ENCODE measurements around the gene ZC3H12A. TPM values are rescaled to one million over a fixed set of nuclear protein-coding genes. Genes with fewer than 3 reads are reported as not detected.

The ZC3H12A gene
- total and polyA plus RNA-seq, 2 of the 4 experiments (the other 2 are of a cell fraction) = 3.8 to 14.2 TPM

- H3K79me1 ChIP-seq (ENCODE audit: low read depth in 1 of 2, low read length in 2 of 2) = peaks cover 3 to 14% of the 10 kb centered on the region in 2 experiments; a peak in 1 of 4 replicates
These were observed 6.3 kb upstream of the ZC3H12A start for GRCh38 chr1:37468037-37468436.

More at GRCh38 chr1:37468037-37468436, 6.3 kb upstream of the ZC3H12A start:
- H4K91ac ChIP-seq (ENCODE audit: insufficient read depth, low read depth, low read length) = no peak overlapping the region
- ChIA-PET POLR2A (ENCODE audit: unreplicated experiment) (no interaction called here), CTCF (no interaction called here)
- H3K9me1 ChIP-seq (ENCODE audit: insufficient read depth, low read length) = peaks cover 14% of the 10 kb centered on the region; the same call in 1 of the 2 replicates
- no peak overlapping the region for H2BK120ac ChIP-seq (ENCODE audit: low read depth, low read length)
- H4K20me1 ChIP-seq (ENCODE audit: insufficient read depth, low read length) = no peaks in the 10 kb centered on the region
- DNase-seq = no peak
- no peak for ATAC-seq (ENCODE audit: low read depth)
- no peak overlapping the region for H3K4me2 ChIP-seq (ENCODE audit: low read depth, low read length)
- H4K8ac ChIP-seq (ENCODE audit: low read depth in 2 of 2, low read length in 2 of 2) = no peak overlapping the region
- no peak overlapping the region for H3K14ac ChIP-seq (replicated peaks; ENCODE audit: low read depth, low read length)
- H2BK20ac ChIP-seq (ENCODE audit: low read depth, low read length) = no peak overlapping the region
- no peak overlapping the region for H2BK5ac ChIP-seq (ENCODE audit: low read depth, low read length, poor library complexity, severe bottlenecking)
- no peak overlapping the region for H3K18ac ChIP-seq (ENCODE audit: low read depth, low read length)
- dilution Hi-C loops (cut with HindIII; ENCODE audit: low sequenced_read_pairs, unreplicated experiment) = no loop called here
- in situ Hi-C loops (cut with MboI; ENCODE audit: low sequenced_read_pairs) = no loop called here
- H3K9me3 ChIP-seq (ENCODE audit: control insufficient read depth, insufficient read depth, low read length) = no peaks in the 10 kb centered on the region
- no peaks in the 10 kb centered on the region for H3K27me3 ChIP-seq (ENCODE audit: control insufficient read depth, insufficient read depth, low read length)
- H3K4me3 ChIP-seq (ENCODE audit: insufficient read depth, low read depth, low read length) = no peak overlapping the region
- WGBS, 2 experiments (ENCODE audit: extremely low coverage in 2 of 2, insufficient read length in 1 of 2) = no CpG with 5 or more reads among the region's 5 CpGs
- no peak overlapping the region for H3K4ac ChIP-seq (ENCODE audit: low read depth, low read length)
- intact Hi-C loops (cut with micrococcal nuclease) = no loop called here
- no peaks in the 10 kb centered on the region for H3K36me3 ChIP-seq (ENCODE audit: control insufficient read depth, insufficient read depth, low read length)
- peaks cover 19% of the 10 kb centered on the region for H3K4me1 ChIP-seq (ENCODE audit: control insufficient read depth, insufficient read depth, low read length)
- H2AK5ac ChIP-seq (ENCODE audit: low read depth, low read length) = no peak overlapping the region
- H2AK9ac ChIP-seq (replicated peaks; ENCODE audit: low read depth, low read length, poor library complexity) = no peak overlapping the region
- BruUV-seq (replicated peaks) = no TSS peak
- no peak overlapping the region for H3K23ac ChIP-seq (ENCODE audit: low read depth, low read length)
- H4K5ac ChIP-seq (ENCODE audit: low read depth, low read length) = no peak overlapping the region
- no peak overlapping the region for H2AFZ ChIP-seq (replicated peaks; ENCODE audit: low read length, poor library complexity)
- no peak overlapping the region for H3K27ac ChIP-seq (ENCODE audit: insufficient read depth, low read length)
- no peak overlapping the region for H3K9ac ChIP-seq (ENCODE audit: low read depth, low read length)
- no peak overlapping the region for H3K56ac ChIP-seq (ENCODE audit: extremely low read depth, insufficient read depth, low read length)
- TF ChIP-seq CEBPB (IDR thresholded peaks at IDR 0.05; ENCODE audit: low read depth, low read length) (no peak), MAFK (IDR thresholded peaks at IDR 0.05; ENCODE audit: low read depth, low read length) (no peak), NFE2L2 (IDR thresholded peaks at IDR 0.05; ENCODE audit: low read depth, low read length) (no peak), USF2 (IDR thresholded peaks at IDR 0.05; ENCODE audit: low read depth, low read length) (no peak), MAZ (IDR thresholded peaks at IDR 0.05; ENCODE audit: borderline replicate concordance, low read depth, low read length) (no peak), FOS (IDR thresholded peaks at IDR 0.05; ENCODE audit: low read depth, low read length) (no peak), POLR2A (IDR thresholded peaks at IDR 0.05; ENCODE audit: low read depth, low read length) (no peak), MXI1 (IDR thresholded peaks at IDR 0.05; ENCODE audit: borderline replicate concordance, low read depth, low read length) (no peak), SMC3 (IDR thresholded peaks at IDR 0.05; ENCODE audit: low read depth, low read length) (no peak), BHLHE40 (IDR thresholded peaks at IDR 0.05; ENCODE audit: low read depth, low read length) (no peak), CTCF (conservative IDR thresholded peaks at IDR 0.05; ENCODE audit: low read depth, low read length) (no peak)
- H2BK15ac ChIP-seq (ENCODE audit: low read depth, low read length) = no peak overlapping the region

Data from IMR-90 (cell line).